ENCODE measurements around the gene SEMA4B. TPM values are rescaled to one million over a fixed set of nuclear protein-coding genes. Genes with fewer than 3 reads are reported as not detected.

SEMA4B gene
- total and polyA plus RNA-seq, 9 of the 15 experiments (the other 6 are each of a cell fraction or from before 2014, with no cell fraction given), result 1.3 to 33.6 (median 11.0) TPM

DNA sequence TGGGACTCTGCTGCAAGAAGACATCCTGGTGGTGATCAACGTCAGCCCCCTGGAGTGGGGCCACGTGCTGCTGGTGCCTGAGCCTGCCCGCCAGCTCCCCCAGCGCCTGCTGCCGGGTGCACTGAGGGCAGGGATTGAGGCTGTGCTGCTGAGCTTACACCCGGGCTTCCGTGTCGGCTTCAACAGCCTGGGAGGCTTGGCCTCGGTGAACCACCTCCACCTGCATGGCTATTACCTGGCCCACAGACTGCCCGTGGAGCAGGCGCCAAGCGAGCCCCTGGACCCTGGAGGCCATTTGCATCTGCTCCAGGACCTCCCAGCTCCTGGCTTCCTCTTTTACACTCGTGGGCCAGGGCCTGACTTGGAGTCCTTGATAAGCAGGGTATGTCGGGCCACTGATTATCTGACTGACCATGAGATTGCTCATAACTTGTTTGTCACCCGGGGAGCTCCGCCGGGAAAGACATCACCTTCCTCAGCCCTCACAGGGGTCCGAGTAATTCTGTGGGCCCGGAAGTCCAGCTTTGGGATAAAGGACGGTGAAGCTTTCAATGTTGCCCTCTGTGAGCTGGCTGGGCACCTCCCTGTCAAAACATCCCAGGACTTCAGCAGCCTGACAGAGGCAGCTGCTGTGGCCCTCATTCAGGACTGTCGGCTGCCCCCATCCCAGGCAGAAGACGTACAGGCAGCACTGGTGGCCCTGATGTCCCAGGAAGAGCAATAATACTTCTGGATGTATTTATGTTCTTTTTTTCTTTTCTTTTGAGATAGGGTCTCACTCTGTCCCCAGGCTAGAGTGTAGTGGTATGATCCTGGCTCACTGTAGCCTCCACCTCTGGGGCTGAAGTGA lies 40.4 kb downstream of the SEMA4B start (continued):
- TF ChIP-seq, protein P1, sequence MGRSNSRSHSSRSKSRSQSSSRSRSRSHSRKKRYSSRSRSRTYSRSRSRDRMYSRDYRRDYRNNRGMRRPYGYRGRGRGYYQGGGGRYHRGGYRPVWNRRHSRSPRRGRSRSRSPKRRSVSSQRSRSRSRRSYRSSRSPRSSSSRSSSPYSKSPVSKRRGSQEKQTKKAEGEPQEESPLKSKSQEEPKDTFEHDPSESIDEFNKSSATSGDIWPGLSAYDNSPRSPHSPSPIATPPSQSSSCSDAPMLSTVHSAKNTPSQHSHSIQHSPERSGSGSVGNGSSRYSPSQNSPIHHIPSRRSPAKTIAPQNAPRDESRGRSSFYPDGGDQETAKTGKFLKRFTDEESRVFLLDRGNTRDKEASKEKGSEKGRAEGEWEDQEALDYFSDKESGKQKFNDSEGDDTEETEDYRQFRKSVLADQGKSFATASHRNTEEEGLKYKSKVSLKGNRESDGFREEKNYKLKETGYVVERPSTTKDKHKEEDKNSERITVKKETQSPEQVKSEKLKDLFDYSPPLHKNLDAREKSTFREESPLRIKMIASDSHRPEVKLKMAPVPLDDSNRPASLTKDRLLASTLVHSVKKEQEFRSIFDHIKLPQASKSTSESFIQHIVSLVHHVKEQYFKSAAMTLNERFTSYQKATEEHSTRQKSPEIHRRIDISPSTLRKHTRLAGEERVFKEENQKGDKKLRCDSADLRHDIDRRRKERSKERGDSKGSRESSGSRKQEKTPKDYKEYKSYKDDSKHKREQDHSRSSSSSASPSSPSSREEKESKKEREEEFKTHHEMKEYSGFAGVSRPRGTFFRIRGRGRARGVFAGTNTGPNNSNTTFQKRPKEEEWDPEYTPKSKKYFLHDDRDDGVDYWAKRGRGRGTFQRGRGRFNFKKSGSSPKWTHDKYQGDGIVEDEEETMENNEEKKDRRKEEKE (IDR thresholded peaks at IDR 0.05; ENCODE audit: borderline replicate concordance in 1 of 2, control insufficient read depth in 1 of 2, low read depth in 2 of 2, low read length in 1 of 2), result no peak
- TF ChIP-seq, protein P2, sequence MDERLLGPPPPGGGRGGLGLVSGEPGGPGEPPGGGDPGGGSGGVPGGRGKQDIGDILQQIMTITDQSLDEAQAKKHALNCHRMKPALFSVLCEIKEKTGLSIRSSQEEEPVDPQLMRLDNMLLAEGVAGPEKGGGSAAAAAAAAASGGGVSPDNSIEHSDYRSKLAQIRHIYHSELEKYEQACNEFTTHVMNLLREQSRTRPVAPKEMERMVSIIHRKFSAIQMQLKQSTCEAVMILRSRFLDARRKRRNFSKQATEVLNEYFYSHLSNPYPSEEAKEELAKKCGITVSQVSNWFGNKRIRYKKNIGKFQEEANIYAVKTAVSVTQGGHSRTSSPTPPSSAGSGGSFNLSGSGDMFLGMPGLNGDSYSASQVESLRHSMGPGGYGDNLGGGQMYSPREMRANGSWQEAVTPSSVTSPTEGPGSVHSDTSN (CRISPR knock-in tag; IDR thresholded peaks at IDR 0.05; ENCODE audit: low read depth), result no peak
- TF ChIP-seq, protein P2 (tag; conservative IDR thresholded peaks at IDR 0.05; ENCODE audit: low read depth), result 0 out of 2 replicates have a peak, but pooled peaks have one; percentile 6
- TF ChIP-seq GATAD2B (IDR thresholded peaks at IDR 0.05; ENCODE audit: borderline replicate concordance) (peak; percentile 40; the same call in 1 of the 2 replicates), SMARCC2 (IDR thresholded peaks at IDR 0.05; ENCODE audit: low read depth) (0 out of 2 replicates have a peak, but pooled peaks have one; percentile 38), HDAC2 (IDR thresholded peaks at IDR 0.05) (peak; percentile 77), CBX5 (IDR thresholded peaks at IDR 0.05; ENCODE audit: borderline replicate concordance, low read depth) (no peak), ARID1B (IDR thresholded peaks at IDR 0.05) (peak; percentile 85)
- TF ChIP-seq, protein P3, sequence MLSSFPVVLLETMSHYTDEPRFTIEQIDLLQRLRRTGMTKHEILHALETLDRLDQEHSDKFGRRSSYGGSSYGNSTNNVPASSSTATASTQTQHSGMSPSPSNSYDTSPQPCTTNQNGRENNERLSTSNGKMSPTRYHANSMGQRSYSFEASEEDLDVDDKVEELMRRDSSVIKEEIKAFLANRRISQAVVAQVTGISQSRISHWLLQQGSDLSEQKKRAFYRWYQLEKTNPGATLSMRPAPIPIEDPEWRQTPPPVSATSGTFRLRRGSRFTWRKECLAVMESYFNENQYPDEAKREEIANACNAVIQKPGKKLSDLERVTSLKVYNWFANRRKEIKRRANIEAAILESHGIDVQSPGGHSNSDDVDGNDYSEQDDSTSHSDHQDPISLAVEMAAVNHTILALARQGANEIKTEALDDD (IDR thresholded peaks at IDR 0.05), result peak; percentile 59
- TF ChIP-seq, protein P4, sequence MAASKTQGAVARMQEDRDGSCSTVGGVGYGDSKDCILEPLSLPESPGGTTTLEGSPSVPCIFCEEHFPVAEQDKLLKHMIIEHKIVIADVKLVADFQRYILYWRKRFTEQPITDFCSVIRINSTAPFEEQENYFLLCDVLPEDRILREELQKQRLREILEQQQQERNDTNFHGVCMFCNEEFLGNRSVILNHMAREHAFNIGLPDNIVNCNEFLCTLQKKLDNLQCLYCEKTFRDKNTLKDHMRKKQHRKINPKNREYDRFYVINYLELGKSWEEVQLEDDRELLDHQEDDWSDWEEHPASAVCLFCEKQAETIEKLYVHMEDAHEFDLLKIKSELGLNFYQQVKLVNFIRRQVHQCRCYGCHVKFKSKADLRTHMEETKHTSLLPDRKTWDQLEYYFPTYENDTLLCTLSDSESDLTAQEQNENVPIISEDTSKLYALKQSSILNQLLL (CRISPR knock-in tag; IDR thresholded peaks at IDR 0.05; ENCODE audit: borderline replicate concordance), result no peak
